Retinal pigment epithelial cell (primary cell): ENCODE data around the gene MYO18B.

ENCODE experiments used
- DNase-seq: peaks from one replicate; pipeline ENCODE4 v3.0.0-alpha.2; 2010; ENCODE audit warnings: low read depth
- H3K4me3 ChIP-seq: 2 replicates; pipeline ENCODE4 v1.5.1; 2011; ENCODE audit warnings: mild to moderate bottlenecking, low read length, control low read depth, moderate library complexity
- TF ChIP-seq, protein P1 (sequence below): conservative IDR thresholded peaks from 2 replicates; pipeline ENCODE4 v1.5.1; 2011; ENCODE audit warnings: low read depth, low read length, control low read depth, inconsistent platforms

MYO18B gene

DNA sequence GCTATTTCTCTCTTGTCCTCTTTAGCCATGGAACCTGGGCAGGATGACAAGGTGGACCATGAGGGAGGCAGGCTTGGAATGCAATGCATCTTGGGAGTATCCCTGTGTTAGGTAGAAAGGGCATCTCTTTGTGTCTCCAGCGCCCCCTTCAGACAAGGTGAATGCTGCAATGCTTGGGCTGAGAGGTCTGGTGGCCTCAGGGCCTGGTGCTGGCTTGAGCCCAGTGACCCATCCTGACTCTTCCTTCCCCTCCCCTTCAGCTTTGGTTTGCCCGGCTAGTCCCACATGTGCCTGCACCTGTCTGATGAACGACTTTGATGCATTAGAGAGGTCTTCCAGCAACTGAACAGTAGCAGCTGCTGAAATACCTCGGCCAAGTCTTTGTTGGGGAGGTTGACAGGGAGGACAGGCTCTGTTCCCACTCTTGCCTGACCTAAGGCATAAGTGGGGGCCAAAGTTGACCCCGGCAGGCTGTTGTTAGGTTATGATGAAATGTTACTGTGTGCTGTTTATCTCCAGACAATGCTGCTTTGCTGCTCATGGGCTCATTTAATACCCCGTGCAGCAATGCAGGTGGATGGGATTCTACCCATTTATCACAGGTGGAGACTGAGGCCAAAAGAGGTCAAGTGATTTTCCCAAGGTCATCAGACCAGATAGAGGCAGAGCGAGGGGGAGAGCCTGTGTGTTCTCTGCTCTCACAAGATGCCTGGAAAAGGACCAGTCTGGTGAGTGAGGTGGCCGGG, 22.5 kb downstream of the MYO18B start:
- no peak for DNase-seq
- TF ChIP-seq, protein P1, sequence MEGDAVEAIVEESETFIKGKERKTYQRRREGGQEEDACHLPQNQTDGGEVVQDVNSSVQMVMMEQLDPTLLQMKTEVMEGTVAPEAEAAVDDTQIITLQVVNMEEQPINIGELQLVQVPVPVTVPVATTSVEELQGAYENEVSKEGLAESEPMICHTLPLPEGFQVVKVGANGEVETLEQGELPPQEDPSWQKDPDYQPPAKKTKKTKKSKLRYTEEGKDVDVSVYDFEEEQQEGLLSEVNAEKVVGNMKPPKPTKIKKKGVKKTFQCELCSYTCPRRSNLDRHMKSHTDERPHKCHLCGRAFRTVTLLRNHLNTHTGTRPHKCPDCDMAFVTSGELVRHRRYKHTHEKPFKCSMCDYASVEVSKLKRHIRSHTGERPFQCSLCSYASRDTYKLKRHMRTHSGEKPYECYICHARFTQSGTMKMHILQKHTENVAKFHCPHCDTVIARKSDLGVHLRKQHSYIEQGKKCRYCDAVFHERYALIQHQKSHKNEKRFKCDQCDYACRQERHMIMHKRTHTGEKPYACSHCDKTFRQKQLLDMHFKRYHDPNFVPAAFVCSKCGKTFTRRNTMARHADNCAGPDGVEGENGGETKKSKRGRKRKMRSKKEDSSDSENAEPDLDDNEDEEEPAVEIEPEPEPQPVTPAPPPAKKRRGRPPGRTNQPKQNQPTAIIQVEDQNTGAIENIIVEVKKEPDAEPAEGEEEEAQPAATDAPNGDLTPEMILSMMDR, result peak; percentile 37

DNA sequence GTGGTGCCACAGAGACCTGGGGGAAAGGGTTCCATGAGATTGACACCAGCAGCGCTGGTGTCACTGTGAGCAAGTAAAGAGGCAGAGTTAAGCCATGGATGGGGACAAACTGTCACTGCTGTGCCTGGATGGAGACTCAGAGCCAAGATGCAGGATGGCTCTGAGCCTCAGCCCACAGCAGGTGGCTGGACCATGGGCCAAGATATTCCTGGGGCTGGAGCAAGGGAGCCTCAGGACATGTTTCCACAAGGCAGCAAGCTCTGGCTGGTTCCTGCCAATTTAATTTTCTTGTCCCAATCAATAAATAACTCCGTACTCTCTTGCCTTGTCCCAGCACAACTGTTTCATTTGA, 23.0 kb downstream of the MYO18B start:
- TF ChIP-seq, protein P1, result no peak
- H3K4me3 ChIP-seq, result no peak overlapping the region
- no peak for DNase-seq

More for the DNA sequence above, 22.5 kb downstream of the MYO18B start:
- no peak overlapping the region for H3K4me3 ChIP-seq

DNA sequence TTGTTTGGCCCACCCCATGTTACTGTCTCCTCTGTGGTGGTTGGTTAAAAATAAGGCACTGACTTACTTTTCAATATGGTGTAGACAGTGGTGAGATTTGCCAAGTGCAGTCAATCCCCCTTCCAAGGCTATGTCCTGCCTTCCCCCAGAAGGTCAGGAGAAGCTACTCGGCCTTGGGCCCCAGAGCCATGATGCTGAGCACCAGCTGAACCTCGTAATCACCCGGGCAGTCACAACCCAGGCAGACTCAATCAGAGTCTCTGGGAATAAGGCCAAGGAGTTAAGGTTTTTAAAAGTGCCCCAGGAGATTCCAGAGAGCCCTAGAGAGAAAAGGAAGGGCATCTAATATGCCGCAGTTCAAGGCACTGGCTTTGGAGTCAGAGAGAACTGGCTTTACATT, 23.8 kb downstream of the MYO18B start:
- TF ChIP-seq, protein P1, result no peak
- no peak overlapping the region for H3K4me3 ChIP-seq
- no peak for DNase-seq

DNA sequence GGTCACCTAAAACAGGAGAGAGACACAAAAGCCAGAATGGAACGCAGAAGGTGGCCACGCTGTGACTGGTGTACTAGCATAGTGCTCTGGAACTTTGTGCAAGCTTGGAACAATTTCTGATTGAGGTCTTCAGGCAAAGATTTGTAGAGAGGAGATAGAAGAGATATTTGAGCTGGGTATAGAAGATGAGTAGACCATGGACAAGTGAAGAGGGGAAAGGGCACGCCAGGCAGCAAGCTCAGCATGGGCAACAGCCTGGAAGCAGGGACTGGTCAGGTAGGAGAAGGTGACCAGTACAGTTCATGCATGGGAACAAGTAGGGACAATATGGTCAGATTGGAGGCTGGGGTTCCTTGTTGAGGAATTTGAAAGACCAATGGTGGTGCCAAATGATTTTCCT, 24.4 kb downstream of the MYO18B start:
- TF ChIP-seq, protein P1, result no peak
- no peak for DNase-seq
- H3K4me3 ChIP-seq, result no peak overlapping the region

DNA sequence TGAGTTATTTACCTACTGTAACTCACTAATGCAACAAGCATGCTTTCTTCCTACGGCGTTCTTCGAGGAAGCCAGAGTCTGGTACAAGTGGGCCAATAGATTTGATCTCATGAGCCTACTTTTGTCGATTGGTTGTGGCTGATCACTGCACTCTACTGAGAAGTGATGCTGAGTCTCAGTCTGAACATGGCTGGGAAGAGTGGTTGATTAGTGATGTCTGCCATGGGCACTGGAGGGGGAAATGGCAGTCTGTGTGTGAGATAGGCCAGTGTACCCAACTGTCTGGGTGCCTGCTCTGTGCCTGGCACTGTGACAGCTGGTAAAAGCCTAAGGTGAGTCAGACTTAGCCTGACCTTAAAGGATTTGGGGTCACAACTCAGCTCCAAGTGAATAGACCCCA, 28.3 kb downstream of the MYO18B start:
- no peak for DNase-seq
- H3K4me3 ChIP-seq, result no peak overlapping the region
- TF ChIP-seq, protein P1, result no peak

DNA sequence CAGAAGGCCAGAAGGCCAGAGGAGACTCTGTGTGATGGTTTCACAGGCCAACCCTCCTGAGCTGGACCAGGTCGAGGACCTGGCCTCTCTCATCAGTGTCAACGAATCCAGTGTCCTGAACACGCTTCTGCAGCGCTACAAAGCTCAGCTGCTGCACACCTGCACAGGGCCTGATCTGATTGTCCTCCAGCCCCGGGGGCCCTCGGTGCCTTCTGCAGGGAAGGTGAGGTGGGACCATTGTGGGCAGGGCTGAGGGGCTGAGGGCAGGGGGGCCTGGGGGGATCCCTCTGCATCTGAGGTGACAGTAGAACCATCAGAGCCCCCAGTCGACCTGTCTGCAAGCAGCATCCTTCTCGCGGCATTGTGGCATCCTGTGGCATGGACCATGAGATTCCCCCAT, 30.3 kb downstream of the MYO18B start:
- DNase-seq, result no peak
- H3K4me3 ChIP-seq, result no peak overlapping the region
- TF ChIP-seq, protein P1, result no peak

DNA sequence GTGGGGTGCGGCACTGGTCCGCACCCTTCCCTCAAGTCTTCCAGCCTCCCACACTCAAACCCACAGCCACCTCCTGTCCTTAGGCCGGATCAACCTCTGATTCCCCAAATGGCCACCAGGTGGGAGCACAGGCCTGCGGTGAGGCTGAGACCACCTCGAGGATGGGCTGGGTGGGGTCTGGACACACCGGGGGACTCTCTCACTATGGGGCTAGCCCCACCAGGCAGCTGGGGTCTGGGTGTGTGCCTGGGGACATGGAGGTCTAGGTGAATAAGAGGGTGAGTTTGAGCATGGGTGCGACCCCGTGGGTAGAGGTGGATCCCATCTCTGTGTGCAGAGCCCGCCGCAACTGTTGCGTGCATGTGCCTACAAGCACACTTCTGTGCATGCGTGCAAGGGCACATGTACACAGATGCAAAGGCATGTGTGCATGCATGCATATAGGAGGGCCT, 32.6 kb downstream of the MYO18B start:
- DNase-seq, result no peak
- TF ChIP-seq, protein P1, result peak; percentile 63

More for the DNA sequence above, 32.6 kb downstream of the MYO18B start:
- H3K4me3 ChIP-seq, result no peak overlapping the region
